ENCODE results near the gene SPCS2.

The SPCS2 gene

DNA sequence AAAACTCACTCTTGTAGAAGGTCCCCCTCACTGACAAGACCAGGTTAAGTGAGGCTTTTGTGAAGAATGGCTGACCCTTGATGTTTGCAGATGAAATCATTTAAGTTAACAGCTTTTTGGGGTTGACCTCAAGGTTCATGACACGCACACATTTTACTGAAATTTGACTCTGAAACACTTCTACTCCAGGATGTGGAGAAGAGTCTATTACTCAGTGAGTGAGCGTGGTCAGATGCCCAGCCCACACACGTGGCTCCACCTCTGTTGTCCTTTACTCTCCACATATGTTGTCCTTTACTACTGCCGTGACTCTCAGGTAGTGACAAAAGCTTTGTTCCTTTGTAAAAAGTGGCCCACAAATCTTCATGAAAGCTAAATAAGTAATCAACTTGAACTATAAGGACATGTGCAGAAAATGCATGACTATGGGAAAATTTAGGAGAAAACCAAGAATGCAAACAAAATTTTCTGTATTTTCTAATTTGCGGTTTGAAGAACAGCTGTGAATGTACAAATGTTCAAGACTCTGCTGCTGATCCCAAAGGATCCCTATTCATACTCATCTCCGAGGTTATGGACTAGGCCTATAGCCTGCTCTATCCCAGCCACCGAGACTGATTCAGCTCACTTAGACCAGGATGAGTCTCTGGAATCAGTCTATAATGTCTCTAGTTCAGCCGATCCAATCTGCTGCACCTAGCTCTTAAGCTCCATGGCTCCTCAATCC lies 22.6 kb upstream of the SPCS2 start:
- no peak overlapping the region for H3K27ac ChIP-seq
- TF ChIP-seq, protein P1, sequence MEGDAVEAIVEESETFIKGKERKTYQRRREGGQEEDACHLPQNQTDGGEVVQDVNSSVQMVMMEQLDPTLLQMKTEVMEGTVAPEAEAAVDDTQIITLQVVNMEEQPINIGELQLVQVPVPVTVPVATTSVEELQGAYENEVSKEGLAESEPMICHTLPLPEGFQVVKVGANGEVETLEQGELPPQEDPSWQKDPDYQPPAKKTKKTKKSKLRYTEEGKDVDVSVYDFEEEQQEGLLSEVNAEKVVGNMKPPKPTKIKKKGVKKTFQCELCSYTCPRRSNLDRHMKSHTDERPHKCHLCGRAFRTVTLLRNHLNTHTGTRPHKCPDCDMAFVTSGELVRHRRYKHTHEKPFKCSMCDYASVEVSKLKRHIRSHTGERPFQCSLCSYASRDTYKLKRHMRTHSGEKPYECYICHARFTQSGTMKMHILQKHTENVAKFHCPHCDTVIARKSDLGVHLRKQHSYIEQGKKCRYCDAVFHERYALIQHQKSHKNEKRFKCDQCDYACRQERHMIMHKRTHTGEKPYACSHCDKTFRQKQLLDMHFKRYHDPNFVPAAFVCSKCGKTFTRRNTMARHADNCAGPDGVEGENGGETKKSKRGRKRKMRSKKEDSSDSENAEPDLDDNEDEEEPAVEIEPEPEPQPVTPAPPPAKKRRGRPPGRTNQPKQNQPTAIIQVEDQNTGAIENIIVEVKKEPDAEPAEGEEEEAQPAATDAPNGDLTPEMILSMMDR (conservative IDR thresholded peaks at IDR 0.05): no peak

DNA sequence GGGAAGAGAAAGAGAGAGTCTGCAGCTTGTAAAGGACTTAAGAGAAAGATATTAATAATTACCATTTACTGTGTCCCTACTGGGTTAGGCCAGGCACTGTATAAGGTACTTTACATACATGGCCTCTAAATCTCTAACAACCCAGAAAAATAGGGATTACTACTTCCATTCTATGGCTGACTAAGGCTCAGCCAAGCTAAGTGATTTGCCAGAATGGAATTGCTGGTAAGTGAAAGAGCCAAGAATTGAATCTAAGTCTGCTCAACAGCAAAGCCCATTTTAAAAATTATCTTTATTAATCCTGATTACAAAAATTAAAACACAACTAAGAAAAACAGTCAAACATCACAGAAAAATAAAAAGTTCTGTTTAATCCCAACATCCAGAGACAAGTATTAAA lies 21.6 kb upstream of the SPCS2 start:
- TF ChIP-seq, protein P1 (conservative IDR thresholded peaks at IDR 0.05): no peak
- no peak for TF ChIP-seq ZFX (IDR thresholded peaks at IDR 0.05)
- H3K27ac ChIP-seq: no peak overlapping the region

GRCh38 chr11:74929431-74930363 lies 19.4 kb upstream of the SPCS2 start:
- no peak for TF ChIP-seq ZFX (IDR thresholded peaks at IDR 0.05)
- TF ChIP-seq, protein P1 (conservative IDR thresholded peaks at IDR 0.05): peak; percentile 96
- H3K27ac ChIP-seq: no peak overlapping the region

DNA sequence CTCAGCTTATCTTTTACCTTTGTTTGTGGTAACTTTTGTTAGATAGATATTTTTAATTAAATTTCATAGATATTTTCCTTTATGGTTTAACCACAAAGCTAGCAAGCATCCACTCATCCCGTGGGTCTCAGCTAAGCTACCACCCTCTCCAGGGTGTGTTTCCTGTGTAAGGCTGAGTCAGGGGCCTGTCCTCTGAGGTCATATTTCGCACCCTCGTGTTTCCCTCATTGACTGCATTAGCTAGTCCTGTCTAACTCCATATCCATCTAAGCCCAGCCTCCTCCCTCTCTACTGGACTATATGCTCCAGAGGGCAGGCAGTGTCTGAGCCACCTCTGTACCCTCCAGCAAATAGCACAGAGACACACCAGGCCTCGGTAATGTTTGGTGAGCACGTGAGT lies 16.9 kb upstream of the SPCS2 start:
- TF ChIP-seq, protein P1 (conservative IDR thresholded peaks at IDR 0.05): no peak
- TF ChIP-seq ZFX (IDR thresholded peaks at IDR 0.05): no peak
- H3K27ac ChIP-seq: no peak overlapping the region

DNA sequence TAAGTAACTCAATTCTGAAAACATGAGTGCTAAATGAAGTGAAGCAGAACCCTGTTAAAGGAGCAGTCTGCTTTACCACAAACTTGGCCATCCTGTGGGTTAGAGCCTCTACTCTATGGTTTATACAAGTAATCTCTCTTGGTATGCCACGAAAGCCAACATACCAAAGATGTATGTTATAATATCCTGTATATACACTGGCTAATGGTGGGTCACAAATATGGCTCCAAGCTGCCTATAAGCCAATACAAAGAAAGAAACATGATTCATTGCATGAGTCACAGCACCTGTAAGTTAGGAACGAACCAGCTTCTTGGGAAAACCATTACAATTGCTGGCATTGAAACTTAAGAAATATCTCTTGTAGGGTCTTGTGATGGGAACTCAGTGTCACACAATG lies 16.3 kb upstream of the SPCS2 start:
- TF ChIP-seq, protein P1 (conservative IDR thresholded peaks at IDR 0.05): no peak
- TF ChIP-seq ZFX (IDR thresholded peaks at IDR 0.05): no peak
- H3K27ac ChIP-seq: no peak overlapping the region

DNA sequence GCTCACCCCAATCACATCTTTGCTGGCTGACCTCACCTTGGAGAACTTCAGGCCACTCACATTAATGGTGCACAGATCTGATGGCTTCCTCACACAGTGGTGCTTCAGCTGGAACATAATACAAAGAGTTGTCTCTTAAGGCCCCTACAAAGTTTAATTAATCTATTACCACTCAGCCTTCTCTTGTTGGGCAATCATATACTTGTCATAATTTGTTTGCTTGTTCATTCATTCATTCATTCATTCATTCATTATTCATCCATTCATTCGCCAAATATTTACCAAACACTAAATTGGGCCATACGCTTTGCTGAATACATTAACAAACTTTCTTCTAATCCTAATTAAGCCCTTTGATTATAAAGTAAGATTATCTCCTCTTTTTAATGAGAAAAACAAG lies 15.3 kb upstream of the SPCS2 start:
- H3K27ac ChIP-seq: no peak overlapping the region
- no peak for TF ChIP-seq ZFX (IDR thresholded peaks at IDR 0.05)
- TF ChIP-seq, protein P1 (conservative IDR thresholded peaks at IDR 0.05): no peak

- TF ChIP-seq, protein P1 (conservative IDR thresholded peaks at IDR 0.05): no peak
- no peak for TF ChIP-seq ZFX (IDR thresholded peaks at IDR 0.05)
- no peak overlapping the region for H3K27ac ChIP-seq
Observed at GRCh38 chr11:74935285-74935684, 13.8 kb upstream of the SPCS2 start.
